ENCODE data around the gene RHOT2. TPM values are rescaled to one million over a fixed set of nuclear protein-coding genes. Genes with fewer than 3 reads are reported as not detected.

Gene RHOT2
- total RNA-seq, 1 donor = 34.5 TPM

DNA sequence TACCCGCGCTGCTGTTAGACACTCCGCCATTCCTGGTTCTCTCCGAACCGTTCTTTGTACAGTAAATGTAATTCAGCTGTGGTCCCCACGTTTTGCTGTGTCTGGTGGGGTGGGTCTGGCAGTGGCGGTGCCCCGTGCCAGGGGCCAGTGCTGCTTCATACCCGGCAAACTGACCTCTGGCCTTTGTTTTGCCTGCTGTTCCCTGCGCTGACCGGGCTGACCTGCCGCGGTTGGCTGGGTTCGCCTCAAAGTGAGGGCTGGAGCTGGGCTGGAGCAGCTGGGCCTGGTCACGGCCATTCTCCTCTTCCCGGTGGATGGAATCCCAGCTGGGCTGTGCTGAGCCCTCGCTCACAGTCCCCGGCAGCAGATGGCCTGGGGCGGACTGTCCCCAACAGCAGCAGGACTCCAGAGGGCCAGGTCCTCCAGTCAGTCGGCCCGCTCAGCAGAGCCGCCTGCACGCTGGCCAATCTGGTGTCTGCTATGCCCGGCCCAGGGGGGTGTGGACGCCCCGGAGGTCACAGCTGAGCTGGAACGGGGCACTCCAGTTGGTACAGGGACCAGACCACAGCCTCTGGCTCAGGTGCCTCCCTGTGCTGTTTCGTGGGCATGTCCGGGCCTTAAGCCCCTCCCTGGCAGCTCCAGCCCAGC lies 38.6 kb upstream of the RHOT2 start:
- DNase-seq (ENCODE audit: low read depth) = no peak
- TF ChIP-seq, protein P1, sequence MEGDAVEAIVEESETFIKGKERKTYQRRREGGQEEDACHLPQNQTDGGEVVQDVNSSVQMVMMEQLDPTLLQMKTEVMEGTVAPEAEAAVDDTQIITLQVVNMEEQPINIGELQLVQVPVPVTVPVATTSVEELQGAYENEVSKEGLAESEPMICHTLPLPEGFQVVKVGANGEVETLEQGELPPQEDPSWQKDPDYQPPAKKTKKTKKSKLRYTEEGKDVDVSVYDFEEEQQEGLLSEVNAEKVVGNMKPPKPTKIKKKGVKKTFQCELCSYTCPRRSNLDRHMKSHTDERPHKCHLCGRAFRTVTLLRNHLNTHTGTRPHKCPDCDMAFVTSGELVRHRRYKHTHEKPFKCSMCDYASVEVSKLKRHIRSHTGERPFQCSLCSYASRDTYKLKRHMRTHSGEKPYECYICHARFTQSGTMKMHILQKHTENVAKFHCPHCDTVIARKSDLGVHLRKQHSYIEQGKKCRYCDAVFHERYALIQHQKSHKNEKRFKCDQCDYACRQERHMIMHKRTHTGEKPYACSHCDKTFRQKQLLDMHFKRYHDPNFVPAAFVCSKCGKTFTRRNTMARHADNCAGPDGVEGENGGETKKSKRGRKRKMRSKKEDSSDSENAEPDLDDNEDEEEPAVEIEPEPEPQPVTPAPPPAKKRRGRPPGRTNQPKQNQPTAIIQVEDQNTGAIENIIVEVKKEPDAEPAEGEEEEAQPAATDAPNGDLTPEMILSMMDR (IDR thresholded peaks at IDR 0.05; ENCODE audit: insufficient read depth, low read length) = no peak
- H3K4me3 ChIP-seq (ENCODE audit: low read depth, low read length) = no peak overlapping the region

DNA sequence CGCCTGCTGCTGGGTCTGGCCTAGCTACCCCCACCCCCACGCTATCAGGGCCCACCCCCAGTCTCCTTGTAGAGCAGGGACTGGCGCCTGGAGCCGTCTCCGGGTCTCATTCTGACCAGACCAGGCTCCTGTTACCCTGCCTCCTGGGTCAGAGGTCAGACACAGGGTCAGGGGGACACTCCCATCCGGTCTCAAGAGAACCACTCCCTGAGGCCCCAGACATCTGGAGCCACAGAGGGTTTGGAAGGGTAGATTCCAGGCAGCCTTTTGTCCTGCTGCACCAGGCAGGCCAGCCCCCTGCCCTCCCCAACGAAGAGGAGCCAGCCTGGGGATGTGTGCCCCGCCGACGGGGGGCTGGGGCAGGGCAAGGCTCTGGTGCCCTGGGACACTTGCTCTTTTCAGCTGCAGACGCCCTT lies 38.1 kb upstream of the RHOT2 start:
- TF ChIP-seq, protein P1 (IDR thresholded peaks at IDR 0.05; ENCODE audit: insufficient read depth, low read length) = no peak
- no peak overlapping the region for H3K4me3 ChIP-seq (ENCODE audit: low read depth, low read length)
- DNase-seq (ENCODE audit: low read depth) = no peak

DNA sequence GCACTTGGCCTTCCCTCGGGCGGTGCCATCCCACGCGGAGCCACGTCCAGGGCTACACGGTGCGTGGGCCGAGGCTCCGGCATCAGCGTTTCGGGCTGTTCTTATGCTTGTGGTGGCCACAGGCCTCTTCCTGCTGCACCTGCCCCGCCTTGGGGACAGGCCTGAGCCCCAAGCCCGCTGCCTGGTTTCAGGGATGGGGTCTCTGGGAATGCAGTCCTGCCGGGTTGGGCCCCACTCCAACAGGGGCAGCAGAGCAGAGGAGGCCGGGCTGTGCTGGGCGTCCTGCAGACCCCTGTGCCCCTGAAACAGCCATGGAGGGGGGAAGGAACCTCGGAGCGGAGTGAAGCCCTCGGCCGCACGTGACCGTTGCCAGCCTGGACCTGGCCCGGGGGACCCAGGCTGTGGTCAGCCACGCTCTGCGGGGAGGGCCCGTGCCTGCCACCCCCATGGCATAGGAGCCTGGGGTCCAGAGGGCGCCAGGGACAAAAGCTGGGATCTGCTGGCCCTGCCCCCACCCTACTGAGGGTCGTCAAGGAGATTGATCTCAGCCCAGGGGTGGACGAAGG lies 37.6 kb upstream of the RHOT2 start:
- H3K4me3 ChIP-seq (ENCODE audit: low read depth, low read length) = no peak overlapping the region
- TF ChIP-seq, protein P1 (IDR thresholded peaks at IDR 0.05; ENCODE audit: insufficient read depth, low read length) = no peak
- DNase-seq (ENCODE audit: low read depth) = no peak

DNA sequence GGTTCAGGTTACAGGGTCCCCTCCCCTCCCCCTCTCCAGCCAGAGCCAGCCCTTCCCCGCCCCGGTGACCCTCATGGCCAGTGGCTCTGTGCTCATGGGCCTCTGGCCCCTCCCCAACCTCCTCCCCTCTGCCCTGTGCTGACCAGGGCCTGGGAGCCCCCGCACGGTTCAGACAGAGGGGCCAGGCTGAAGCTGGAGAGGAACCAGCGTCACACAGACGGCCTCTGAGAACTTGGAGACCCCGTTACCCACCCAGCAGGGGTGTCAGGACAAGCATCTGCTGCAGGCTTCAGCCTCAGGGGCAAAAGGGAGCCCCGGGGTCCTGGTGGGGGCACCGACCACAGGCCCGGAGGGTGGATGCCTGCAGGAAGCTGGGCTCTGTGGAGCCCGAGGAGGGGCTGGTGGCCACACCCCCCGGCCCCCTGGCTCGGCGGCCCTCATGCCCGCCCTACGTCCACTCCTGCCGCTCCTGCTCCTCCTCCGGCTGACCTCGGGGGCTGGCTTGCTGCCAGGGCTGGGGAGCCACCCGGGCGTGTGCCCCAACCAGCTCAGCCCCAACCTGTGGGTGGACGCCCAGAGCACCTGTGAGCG lies 37.0 kb upstream of the RHOT2 start, which contains the start of gene WFIKKN1:
Gene WFIKKN1 (plus strand): TSS at position 171 of the 591 bp plus-strand sequence. CDS start 269 bp downstream, at position 440.
- DNase-seq (ENCODE audit: low read depth) = no peak
- no peak within 1 kb of the TSS for H3K4me3 ChIP-seq (ENCODE audit: low read depth, low read length)
- TF ChIP-seq, protein P1 (IDR thresholded peaks at IDR 0.05; ENCODE audit: insufficient read depth, low read length) = no peak

DNA sequence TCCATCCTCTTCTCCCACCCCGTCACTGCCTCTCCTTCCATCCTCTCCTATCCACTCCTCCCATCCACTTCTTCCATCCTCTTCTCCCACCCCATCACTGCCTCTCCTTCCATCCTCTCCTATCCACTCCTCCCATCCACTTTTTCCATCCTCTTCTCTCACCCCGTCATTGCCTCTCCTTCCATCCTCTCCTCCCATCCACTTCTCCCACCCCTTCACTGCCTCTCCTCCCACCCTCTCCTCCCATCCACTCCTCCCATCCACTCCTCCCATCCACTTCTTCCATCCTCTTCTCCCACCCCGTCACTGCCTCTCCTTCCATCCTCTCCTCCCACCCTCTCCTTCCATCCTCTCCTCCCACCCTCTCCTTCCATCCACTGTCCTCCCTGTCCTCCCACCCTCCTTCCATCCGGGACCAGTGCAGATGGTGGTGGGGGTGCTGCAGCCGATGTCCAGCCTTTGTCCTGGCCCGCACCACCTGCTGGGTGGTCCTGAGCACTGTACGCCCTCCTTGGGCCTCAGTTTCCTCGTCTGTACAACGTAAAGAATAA lies 36.0 kb upstream of the RHOT2 start:
- no peak for DNase-seq (ENCODE audit: low read depth)
- TF ChIP-seq, protein P1 (IDR thresholded peaks at IDR 0.05; ENCODE audit: insufficient read depth, low read length) = no peak
- H3K4me3 ChIP-seq (ENCODE audit: low read depth, low read length) = no peak overlapping the region

DNA sequence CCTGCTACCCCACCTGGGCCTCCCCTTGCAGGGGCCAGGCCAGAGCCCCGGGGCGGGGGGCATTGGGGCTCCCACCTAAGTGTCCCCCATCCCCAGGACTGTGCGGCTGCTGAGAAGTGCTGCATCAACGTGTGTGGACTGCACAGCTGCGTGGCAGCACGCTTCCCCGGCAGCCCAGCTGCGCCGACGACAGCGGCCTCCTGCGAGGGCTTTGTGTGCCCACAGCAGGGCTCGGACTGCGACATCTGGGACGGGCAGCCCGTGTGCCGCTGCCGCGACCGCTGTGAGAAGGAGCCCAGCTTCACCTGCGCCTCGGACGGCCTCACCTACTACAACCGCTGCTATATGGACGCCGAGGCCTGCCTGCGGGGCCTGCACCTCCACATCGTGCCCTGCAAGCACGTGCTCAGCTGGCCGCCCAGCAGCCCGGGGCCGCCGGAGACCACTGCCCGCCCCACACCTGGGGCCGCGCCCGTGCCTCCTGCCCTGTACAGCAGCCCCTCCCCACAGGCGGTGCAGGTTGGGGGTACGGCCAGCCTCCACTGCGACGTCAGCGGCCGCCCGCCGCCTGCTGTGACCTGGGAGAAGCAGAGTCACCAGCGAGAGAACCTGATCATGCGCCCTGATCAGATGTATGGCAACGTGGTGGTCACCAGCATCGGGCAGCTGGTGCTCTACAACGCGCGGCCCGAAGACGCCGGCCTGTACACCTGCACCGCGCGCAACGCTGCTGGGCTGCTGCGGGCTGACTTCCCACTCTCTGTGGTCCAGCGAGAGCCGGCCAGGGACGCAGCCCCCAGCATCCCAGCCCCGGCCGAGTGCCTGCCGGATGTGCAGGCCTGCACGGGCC lies 35.2 kb upstream of the RHOT2 start:
- no peak overlapping the region for H3K4me3 ChIP-seq (ENCODE audit: low read depth, low read length)
- TF ChIP-seq, protein P1 (IDR thresholded peaks at IDR 0.05; ENCODE audit: insufficient read depth, low read length) = no peak
- no peak for DNase-seq (ENCODE audit: low read depth)
